Measurements from ENCODE around the gene CHD9.

- TF ChIP-seq POLR2A (IDR thresholded peaks at IDR 0.05; ENCODE audit: low read depth, low read length) = no peak
- TF ChIP-seq POLR2AphosphoS5 (IDR thresholded peaks at IDR 0.05; ENCODE audit: low read depth, low read length) = no peak
Measured at GRCh38 chr16:53018834-53019416, 35.9 kb upstream of the CHD9 start.
